Measurements from ENCODE around the gene LTA4H. TPM values are rescaled to one million over a fixed set of nuclear protein-coding genes. Genes with fewer than 3 reads are reported as not detected.

Gene LTA4H
- total RNA-seq, 4 donors from 2014 or later = 66.0 to 84.7 (median 75.5) TPM

GRCh38 chr12:95955549-95956159 lies 79.7 kb downstream of the LTA4H start:
- no peak for DNase-seq (ENCODE audit: low spot score in 2 of 2)
- TF ChIP-seq CTCF (IDR thresholded peaks at IDR 0.05) (no peak), POLR2A (IDR thresholded peaks at IDR 0.05) (no peak)
- WGBS, 2 donors = 86 to 91% methylated on average over 7 of the region's 7 CpGs
- intact Hi-C loops (cut with DNase I; ENCODE audit: low total_unique reads) = no loop called here
- no peak overlapping the region for H3K4me3 ChIP-seq (ENCODE audit: low read depth, poor library complexity, severe bottlenecking)

GRCh38 chr12:95953000-95953399 lies 82.4 kb downstream of the LTA4H start:
- TF ChIP-seq POLR2A (IDR thresholded peaks at IDR 0.05) = no peak
- TF ChIP-seq CTCF (IDR thresholded peaks at IDR 0.05) = no peak
- intact Hi-C loops (cut with DNase I; ENCODE audit: low total_unique reads) = no loop called here
- no peak overlapping the region for H3K4me3 ChIP-seq (ENCODE audit: low read depth, poor library complexity, severe bottlenecking)
- no peak for DNase-seq (ENCODE audit: low spot score in 2 of 2)
- 31 to 41% methylated on average over 1 of the region's 1 CpG for WGBS, 2 donors

GRCh38 chr12:95951515-95951914 lies 83.9 kb downstream of the LTA4H start:
- no peak for TF ChIP-seq CTCF (IDR thresholded peaks at IDR 0.05)
- TF ChIP-seq POLR2A (IDR thresholded peaks at IDR 0.05) = no peak
- intact Hi-C loops (cut with DNase I; ENCODE audit: low total_unique reads) = no loop called here
- no peak for DNase-seq (ENCODE audit: low spot score in 2 of 2)
- no peak overlapping the region for H3K4me3 ChIP-seq (ENCODE audit: low read depth, poor library complexity, severe bottlenecking)

Other genes starting within 250 kb of the LTA4H start
- 10 to 100 TPM; 11.0 to 30.6 (median 16.8) TPM for gene NTN4, start 244.8 kb downstream of the LTA4H start, total RNA-seq
- gene SNRPF, start 176.6 kb downstream of the LTA4H start, total RNA-seq = 1 to 10 TPM; 5.8 to 8.2 (median 7.4) TPM
- gene CCDC38, start 93.0 kb downstream of the LTA4H start, total RNA-seq = under 1 TPM in 1 of 4 donors, not detected in 3; 0.06 TPM
- gene AMDHD1, start 92.3 kb downstream of the LTA4H start, total RNA-seq = 1 to 10 TPM in 2 of 4 donors, not detected in 2; 1.1 to 7.7 TPM
- 100 to 1,000 TPM; 128 to 289 (median 164) TPM for gene HAL, start 39.2 kb downstream of the LTA4H start, total RNA-seq
- 10 to 100 TPM in 1 of 4 donors, 1 to 10 TPM in 3; 8.4 to 12.9 (median 9.5) TPM for gene ELK3, start 158.8 kb upstream of the LTA4H start, total RNA-seq